Effector CD4-positive, alpha-beta T cell (primary cell): ENCODE data around the gene RPL18.
A peak's percentile ranks its signal among the peaks of the same experiment; 100 is the strongest.
"Not testable (repeated sequence)": the region's sequence is repeated elsewhere in the genome, so short reads cannot be mapped to it uniquely, and the experiment has no call there.

ENCODE experiments used
- DNase-seq: peaks from one replicate; pipeline ENCODE4 v3.0.0-alpha.2; 2020

Gene RPL18

DNA sequence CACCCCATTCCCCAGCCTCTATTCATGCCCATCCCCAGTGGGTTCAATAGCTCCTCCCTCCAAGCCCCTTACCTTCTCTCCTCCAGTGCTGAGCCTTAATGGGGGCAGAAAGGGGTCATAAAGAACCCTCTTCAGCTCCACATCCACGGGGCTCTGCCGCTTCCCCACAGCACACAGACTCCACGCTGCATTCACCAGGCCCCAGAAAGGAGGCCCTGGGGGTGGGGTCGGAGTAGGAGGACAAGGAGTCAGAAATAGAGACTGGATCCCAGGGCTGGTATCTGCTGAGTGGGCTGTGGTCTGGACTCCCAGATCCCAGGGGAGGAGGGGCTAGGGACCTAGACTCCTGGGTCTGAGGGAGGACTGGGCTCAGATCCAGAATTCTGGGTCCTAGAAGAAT is 25.4 kb upstream of the RPL18 start:
- DNase-seq: no peak

DNA sequence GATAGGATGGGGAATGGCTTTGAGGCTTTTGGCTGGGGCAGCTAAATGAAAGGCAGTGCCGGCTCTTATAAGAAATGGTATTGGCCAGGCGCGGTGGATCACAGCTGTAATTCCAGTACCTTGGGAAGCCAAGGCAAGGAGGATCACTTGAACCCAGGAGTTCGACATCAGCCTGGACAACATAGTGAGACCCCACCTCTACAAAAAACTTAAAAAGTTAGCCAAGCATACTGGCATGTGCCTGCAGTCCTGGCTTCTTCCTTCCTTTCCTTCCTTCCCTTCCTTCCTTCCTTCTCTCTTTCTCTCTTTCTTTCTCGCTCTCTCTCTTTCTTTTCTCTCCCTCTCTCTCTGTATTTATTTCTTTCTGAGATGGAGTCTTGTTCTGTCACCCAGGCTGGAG is 23.9 kb upstream of the RPL18 start:
- DNase-seq: no peak

DNA sequence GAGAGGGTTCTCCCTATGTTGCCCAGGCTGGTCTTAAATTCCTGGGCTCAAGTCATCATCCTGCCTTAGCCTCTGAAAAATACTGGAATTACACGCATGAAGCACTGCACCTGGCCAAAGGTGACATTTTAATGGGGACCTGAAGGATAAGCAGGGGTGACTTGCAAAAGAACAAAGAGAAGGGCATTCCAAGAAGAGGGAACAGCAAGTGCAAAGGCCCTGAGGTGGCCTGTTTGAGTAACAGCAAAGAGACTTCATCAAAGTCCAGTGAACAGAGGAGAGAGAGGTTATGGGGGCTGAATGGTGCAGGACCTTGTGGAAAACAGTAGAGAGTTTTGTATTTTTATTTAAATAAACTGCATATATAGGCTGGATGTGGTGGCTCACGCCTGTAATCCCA is 22.9 kb upstream of the RPL18 start:
- DNase-seq: no peak

DNA sequence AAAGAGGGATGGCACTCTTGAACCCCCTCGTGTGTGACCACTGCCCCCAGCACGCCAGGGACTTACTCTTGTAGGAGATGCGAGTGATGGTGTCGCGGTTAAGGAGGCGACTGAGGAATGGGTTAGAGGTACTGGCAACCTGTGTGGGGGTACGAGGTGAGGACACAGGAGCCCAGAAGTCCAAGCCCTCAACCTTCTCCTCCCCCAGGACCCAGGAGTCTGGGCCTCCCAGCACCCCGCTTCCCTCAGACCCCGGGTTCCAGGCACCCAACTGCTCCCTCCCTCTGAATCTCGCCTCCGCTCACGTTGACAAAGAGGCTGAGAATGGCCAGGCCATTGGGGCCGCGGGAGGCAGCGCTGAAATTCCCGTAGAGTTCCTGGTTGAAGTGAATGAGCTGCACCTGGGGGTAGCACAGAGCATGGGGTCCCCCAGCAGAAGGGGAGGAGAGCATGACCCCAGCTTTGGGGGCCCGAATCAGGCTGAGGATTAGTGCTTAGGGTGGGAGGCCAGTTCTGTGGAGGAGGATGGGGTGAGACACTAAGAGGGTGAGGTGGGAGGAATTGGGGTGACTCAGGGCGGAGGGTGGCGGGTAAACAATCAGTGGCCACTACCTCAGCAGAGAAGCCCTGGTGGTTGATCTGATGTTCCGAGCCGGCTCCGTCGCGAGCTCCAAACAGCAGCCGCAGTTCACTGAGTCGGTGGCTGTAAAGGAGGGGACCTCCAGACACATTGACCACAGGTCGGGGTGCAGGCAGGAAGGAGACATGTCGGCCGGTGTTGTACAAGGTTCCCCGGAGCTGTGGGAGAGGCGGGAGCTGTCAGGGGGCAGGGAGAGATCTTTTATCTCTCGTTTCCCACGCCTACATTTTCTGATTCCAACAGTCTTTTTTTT is 20.8 kb upstream of the RPL18 start:
- no peak for DNase-seq

DNA sequence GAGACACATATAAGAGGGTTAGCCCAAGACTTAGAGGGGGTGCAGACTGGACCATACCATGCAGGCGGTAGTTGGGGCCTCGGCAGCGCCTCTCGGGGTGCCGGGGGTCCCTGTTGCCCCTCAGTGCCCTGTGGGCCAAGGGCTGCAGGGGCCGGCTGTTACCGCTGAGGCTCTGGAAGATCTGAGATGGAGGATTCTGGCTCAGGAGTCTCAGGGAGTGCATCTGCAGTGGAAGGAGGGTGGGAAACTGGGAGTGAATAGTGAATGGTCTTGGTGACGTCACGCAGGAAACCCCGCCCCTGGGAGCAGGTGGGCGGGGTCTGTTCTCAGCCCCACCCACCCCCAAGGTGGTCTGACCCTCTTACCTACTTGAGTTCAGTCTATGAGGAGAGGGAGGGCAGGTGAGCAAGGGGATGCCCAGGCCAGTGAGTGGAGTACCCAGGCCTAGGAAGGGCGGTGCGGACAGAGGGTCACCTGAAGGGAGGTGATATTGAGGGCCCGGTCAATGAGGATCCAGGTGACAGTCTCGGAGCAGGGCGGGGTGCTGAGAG is 19.9 kb upstream of the RPL18 start:
- no peak for DNase-seq

DNA sequence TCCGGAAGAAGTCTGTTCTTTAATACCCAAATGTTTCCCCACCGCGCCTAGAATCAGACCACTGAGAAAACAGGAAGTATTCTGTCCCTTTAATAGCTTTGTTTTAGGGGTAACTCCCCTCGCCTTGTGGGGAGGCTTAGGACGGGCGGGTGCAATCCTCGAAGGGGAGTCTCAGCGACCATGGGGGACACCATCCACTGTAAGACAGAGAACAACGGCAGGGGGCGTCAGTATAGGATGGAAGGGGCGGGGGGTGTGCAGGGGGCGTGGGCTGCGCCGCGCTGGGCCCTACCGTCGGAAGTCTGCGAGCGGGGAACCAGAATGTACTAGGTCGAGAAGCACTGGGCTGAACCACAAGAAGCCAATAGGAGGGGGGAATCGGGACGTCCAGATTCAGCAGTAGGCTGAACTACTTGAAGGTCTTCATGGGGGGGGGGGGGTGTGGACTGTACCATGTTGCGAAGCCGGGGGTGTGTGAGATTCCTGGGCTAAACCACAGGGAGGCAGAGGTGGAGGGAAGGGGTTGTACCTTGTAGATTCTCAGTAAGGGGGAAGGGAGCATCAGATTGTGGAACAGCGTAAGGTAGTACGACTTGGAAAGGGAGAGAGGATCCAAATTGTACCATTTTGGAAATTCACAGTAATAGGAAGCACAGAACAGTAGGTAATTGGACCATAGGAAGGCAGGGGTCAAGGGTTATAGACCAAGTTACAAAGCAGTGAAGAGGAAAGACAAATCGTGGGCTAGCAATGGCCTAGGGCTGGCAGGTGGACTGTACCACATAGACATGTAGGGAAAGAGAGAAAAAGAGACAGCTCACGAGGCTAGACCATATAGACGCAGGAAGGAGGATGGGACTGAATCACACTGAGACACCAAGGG is 19.2 kb upstream of the RPL18 start:
- DNase-seq: peak; percentile 78

DNA sequence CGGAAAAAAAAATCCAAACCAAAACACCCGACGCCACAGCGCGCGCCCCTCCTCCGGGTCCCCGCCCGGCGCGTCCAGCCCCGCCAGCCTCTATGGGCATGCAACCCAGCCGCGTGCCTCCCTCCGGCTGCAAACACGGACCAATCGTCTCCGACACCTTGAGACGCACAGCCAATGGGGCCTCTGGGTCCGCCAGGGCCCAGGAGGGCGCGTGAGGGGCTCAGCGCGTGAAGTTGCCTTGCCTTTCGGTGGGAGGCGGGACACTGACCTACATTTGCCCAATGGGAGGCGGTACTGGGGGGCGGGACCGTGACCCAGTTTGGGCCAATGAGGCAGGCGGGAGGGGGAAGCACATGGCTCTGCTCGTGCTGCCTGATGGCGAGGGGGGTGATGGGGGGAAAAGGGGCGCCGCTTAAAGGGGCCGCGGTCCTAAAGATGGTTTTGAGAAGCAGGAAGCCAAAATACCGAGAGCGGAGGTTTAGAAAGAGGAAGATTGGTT is 18.5 kb upstream of the RPL18 start:
- peak; percentile 99 for DNase-seq

DNA sequence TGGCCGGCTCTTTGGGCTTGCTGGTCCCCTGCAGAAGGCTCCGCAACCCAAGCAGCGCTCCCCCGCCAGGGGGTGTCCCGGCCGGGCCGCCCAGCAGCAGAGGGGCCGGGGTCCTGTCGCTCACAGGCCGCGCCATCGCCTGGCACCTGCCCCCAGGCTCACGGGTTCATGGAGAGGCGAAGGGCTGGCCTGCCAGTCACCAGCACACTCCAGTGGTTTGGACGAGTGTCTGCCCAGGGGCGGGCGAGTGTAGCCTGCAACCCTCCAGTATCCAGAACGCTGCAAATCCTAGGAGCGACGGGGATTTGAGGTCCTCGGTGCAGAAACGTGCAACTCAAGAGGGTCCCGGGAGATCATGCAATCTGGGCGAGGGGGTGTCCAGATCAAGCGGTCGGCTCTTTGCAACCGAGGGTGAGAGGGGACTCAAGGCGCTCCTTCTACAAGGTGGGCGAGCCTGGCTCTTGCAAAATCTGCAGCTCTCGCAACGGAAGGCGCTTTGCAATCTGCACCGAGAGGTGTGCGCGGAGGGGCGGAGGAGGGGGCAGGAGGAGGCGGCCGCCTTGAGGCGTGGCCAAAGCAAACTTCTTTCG is 18.0 kb upstream of the RPL18 start, which contains the start of gene DBP:
DBP (minus strand) TSS at position 521 of the 590 bp plus-strand sequence; CDS start at position 136, 385 bp downstream.
- peak; percentile 38 for DNase-seq

DNA sequence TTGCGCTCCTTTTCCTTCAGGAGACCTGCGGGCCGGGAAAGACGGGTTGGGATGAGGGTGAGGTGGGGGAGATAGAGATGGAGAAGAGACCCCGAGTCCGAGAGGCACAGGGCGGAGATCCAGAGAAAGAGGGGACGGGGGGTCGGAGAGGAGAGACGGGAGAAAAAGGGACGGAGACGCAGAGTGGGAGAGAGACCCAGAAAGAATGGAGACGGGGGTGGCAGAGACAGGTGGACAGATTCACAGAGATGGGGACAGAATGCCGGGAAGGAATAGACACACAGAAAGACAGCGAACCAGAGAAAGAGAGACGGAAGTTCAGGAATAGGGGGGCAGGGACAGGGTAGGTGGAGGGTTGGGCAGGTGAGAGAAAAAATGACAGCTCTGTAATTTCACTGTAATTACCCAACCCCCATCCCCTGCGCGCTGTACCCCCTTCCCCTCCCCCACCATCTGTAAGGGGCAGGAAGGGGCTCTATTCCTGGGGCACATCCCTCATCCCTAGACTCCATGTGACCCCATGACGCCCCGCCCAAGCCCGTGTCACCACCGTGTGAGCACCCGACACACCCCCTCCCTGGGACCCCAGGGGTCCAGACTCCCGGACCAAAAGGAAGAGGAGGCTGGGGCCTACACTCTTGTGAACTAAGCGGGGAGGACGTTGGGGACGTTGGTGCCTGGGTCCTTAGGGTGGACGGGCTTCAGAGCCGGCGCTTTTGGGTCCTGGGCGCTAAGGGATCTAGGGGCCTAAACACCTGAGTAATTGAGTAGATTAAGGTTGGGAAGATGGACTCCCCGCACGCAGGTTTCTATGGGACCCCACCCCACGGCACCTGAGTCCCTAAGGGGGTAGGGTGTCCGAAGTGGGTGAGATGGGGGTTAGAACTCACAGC is 17.2 kb upstream of the RPL18 start:
- no peak for DNase-seq

DNA sequence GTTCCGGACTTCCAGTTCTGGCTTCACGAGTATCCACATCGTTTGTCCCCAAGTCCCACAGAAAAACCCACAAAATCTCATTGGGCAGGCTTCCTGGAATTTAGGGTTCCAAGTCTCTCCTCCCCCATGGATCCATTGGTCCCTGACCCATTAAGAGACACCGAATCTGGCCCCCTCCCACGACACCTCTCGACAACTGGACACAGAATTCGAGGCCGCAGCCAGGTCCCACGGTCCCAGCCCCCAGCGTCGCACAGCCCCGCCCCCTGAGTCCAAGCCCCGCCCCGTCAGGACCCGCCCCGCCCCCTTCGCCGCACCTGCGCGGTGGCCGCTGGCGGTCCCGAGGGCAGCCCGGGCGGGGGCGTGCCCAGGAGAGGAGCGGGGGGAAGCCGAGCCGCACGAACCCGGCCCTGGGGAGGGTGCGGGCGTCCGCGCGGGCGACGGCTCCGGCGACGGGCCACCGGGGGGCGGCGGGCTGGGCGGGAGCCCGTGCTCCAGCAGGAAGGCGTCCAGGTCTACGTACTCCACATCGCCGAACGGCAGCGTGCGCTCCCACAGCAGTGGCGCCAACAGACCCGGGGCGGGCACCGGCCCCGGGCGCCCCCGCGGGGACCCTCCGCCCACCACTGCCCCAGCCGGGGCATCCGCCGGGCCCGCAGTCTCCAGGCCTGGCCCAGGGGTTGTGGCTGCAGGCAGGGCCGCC is 16.4 kb upstream of the RPL18 start:
- peak; percentile 70 for DNase-seq

DNA sequence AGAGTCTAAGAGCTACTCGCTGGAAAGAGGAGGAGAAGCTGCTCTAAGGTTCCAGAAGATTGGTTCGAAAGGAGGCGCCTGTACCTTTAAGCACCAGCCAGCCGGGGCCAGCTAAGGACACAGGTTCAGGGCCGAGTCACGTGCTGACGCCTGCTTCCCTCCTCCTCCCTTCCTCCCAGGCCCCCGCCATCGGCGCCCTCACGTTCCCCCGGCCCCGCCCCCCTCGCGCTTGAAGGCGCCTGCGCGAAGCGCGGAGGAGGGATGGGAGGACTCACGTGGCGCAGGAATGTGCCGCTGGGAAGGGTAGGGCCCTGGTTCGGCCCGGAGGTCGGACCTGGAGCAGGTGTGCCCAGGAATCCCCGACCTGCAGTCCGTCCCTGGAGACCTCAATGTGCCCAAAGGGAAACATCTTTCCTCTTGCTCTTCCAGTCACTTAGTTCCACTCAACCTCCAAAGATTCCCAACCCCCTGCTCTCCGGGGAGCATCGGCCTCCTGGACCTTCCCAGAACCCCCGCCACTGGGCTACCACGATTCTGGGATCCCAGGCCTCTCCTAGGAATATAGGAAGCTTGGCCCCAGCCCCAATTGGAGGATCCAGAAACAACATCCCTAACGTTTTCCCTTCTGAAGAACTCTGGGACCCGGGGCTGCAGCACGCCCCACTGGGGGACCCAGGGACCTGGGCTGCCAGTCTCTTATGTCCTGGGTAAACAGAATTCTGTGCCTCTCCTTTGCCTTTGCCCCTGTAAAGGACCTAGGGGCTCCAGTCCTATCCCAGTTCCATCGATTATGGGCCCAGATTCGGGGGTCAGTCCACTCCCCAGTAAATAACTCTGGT is 15.7 kb upstream of the RPL18 start:
- peak; percentile 81 for DNase-seq

DNA sequence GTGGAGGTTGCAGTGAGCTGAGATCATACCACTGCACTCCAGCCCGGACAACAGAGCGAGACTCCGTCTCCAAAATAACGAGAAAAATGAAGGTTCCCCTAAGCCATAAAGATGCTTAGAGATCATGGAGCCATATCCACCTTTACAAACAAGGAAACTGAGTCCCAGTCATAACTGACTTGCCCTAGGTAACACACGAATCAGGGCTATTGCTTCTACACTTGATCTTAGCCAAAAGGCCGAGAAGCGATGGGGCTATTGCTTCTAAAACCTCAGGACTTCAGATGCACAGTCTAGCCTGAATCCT is 15.0 kb upstream of the RPL18 start:
- no peak for DNase-seq

DNA sequence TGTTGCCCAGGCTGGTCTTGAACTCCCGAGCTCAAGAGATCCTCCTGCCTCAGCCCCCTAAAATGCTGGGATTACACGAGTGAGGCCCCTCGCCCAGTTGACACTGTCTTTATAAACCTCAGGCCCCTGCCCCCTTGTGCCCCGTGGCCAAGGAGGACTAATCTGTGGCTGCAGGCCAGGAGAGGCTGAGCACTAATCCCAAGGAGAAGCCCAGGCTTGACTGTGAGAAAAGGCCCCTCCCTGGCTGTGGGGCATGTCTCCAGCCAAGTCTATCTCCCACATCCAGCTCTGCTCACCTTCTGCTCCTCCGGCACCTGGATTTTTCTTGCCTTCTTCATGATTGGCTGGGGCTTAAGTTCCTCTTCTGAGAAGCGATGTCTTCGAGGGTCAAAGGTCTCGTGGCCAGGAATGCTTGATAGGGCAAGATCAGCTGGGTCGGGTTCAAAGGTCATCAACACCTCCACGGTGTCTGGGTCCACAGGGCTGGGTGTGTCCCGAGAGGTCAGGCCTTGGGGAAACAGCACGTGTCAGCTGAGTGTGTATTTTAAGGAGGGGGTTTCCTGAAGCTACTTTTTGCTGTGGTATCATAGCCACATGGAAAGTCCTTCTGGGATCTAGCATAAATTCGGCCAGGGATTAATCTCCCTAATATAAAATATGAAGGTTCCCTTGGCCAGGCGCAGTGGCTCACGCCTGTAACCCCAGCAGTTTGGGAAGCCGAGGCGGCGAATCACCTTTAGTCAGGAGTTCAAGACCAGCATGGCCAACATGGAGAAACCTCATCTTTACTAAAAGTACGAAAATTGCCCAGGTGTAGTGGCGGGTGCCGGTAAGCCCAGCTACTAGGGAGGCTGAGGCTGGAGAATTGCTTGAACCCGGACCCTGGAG is 14.4 kb upstream of the RPL18 start:
- no peak for DNase-seq

DNA sequence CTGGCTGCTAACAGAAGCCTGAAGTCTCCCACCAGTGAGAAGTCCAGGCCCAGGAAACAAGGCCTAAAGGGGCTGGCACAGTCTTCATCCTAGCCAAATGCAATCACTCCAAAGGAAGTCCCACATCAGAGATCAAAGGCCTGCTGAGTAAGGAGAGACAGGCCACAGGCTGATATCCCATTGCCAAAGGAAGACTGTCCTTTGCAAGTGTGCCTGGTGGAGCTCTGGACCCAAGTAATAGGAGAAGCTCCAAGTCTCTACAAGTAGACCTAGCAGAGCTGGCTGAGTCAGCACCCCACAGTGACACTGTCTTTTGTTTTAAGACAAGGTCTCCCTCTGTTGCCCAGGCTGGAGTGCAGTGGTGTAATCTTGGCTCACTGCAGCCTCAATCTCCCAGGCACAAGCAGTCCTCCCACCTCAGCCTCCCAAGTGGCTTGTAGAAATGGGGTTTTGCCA is 13.7 kb upstream of the RPL18 start:
- no peak for DNase-seq

DNA sequence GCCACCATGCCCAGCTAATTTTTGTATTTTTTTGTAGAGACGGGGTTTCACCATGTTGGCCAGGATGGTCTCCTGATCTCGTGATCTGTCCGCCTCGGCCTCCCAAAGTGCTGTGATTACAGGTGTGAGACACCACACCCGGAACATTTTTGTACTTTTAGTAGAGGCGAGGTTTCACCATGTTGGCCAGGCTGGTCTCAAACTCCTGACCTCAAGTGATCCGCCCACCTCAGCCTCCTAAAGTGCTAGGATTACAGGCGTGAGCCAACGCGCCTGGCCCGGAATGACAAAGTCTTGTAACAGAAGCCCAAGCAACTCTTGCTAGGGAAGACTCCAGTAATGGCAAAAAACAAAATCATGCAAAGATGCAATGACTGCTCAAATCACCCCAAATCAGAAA is 13.3 kb upstream of the RPL18 start:
- not testable (repeated sequence) for DNase-seq

DNA sequence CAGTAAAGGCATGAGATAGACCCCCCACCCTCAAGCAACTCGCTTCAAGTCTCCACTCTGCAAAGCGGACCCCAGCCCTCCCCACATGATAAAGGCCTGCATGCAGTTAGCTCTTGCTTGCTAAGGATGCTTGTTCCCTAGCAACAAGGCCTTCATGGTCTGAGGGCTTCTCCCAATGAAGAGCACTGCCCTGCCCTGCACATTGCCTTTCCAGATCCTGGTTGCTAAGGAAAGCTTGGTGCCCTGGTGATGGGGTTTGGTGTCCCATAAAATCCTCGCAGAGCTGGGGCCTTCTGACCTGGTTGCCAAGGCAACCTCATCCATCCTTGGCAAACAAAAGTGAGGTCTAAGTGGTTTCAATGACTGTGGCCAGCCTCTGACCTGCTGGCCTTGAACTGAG is 12.2 kb upstream of the RPL18 start:
- no peak for DNase-seq

DNA sequence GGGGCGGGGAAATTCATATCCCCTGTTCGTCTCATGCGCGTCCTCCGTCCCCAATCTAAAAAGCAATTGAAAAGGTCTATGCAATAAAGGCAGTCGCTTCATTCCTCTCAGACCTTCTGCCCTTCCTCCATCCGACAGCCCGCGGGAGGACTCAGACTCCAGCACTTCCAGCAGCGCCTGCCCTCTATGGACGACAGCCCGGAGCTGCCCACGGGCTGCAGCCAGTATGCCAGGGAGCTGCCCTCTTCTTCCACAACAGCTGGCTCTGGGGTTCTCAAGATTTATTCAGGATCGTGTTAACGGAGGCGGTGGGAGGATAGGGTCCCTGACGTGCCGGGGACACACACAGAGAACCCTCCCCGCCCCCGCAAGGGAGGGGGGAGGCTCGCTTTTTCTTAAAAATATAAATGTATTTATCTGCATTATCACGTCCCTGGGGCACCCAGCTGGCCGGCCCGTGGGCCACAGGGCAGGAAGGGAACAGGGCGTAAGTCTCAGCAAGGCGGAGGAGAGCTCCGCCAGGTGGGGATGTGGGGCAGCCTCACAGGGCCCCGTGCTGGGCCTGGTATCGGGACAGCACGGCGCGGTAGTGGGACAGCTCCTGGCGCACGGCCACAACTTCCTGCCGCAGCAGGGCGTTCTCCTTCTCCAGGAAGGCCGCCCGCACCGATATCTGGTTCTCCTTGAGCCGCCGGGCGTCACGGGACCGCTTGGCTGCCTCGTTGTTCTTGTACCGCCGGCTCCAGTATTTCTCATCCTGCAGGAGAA is 11.5 kb upstream of the RPL18 start:
- DNase-seq: no peak

DNA sequence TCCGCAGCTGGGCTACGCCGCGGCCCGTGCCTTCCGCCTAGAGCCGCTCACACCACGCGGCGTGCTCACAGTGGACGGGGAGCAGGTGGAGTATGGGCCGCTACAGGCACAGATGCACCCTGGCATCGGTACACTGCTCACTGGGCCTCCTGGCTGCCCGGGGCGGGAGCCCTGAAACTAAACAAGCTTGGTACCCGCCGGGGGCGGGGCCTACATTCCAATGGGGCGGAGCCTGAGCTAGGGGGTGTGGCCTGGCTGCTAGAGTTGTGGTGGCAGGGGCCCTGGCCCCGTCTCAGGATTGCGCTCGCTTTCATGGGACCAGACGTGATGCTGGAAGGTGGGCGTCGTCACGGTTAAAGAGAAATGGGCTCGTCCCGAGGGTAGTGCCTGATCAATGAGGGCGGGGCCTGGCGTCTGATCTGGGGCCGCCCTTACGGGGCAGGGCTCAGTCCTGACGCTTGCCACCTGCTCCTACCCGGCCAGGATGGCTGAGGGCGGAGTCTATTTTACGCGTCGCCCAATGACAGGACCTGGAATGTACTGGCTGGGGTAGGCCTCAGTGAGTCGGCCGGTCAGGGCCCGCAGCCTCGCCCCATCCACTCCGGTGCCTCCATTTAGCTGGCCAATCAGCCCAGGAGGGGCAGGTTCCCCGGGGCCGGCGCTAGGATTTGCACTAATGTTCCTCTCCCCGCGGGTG is 10.8 kb upstream of the RPL18 start:
- no peak for DNase-seq
